ENCODE results near the gene NMRK1. TPM values are rescaled to one million over a fixed set of nuclear protein-coding genes. Genes with fewer than 3 reads are reported as not detected.
A peak's percentile ranks its signal among the peaks of the same experiment; 100 is the strongest.

Gene NMRK1
- total RNA-seq, 1 donor from 2014 or later: 10.3 TPM

- DNase-seq: no peak
These were observed 13.1 kb upstream of the NMRK1 start for GRCh38 chr9:75101004-75101588.

GRCh38 chr9:75096796-75097195 lies 8.8 kb upstream of the NMRK1 start:
- DNase-seq: no peak

DNA sequence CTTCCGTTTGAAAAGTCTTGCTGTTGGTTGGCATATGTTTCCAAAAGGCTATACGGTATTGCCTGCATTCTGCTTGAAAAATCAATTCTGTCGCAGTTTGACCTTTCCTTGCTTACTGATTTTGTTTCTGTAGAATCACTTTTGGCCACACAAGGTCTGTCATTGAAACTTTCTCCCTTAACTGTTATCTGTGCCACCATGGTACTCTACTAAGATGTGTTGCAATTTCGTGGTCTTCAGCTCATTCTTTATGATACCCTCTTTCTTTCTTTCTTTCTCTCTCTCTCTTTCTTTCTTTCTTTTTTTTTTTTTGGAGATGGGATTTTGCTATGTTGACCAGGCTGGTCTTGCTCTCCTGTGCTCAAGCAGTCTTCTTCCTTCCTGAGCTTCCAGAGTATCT lies 4.8 kb upstream of the NMRK1 start:
- no peak for DNase-seq

- DNase-seq: no peak
These were observed 2.6 kb upstream of the NMRK1 start for GRCh38 chr9:75090579-75090978.

GRCh38 chr9:75089373-75089766 lies 1.4 kb upstream of the NMRK1 start:
- no peak for DNase-seq

- DNase-seq: no peak
These were observed 854 bp upstream of the NMRK1 start for GRCh38 chr9:75088646-75089372.

DNA sequence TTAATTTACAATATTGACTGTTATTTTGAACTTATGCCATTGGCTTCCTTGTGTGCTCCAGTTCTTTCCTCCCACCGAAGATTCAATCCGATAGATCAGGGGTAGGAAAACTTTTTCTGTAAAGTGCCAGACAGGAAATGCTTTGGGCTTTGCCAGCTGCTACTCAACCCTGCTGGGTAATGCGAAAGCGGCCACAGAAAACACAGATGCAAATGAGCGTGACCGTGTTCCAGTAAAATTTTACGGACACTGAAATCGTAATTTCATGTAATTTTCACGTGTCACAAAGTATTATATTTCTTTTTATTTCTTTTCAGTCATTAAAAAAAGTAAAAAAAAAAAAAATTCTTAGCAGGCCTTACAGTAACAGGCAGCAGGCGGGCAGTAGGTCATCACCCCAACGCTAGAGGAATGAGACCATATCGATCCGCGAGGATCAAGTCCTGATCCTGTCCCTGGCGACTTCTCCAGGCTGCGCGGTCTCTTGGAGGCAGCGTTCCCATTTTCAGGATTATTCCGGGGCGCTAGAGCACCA lies 599 bp downstream of the NMRK1 start:
- DNase-seq: no peak

DNA sequence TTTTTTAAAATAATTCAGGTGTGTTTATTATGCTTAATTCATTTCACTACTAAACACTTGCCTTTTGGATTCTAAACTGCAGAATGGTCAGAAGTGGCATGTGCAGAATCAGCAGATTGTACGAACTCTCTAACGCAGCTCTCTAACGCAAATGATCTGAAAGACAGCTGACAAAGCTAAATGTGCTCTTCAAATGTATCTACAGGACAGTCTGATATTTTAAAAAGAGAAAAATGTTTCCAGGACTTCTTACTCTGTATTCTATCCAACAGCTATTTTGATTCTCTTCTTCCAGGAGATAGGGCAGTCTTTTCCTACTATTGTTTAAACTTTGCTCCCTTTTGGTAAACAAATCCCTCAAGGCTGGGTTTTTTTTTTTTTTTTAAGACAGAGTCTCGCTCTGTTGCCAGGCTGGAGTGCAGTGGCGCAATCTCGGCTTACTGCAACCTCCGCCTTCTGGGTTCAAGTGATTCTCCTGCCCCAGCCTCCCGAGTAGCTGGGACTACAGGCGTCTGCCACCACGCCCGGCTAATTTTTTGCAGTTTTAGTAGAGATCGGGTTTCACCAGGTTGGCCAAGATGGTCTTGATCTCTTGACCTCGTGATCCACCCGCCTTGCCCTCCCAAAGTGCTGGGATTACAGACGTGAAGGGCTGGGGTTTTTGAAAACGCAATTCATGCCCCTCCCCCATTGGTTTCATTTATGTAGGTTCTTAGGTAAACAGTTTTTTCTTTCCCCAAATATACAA lies 1.2 kb downstream of the NMRK1 start:
- DNase-seq: no peak

DNA sequence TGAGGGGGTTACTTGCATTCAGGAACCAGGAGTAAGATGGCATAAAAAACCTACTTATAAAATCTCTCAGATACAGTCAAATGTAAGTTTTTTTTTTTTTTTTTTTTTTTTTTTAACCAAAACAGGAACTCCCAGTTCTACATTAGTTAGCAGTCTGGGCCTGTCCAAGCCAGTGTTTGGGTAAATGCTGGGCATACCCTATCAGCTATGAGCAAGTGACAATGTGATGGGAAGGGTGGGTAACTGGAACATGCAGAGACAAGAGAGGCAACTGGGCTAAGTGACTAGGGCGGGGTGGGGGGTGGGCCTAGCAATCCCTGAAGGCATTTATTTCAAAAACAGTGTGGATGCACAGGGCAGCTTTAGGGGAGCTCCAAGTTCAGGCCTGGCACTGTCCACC lies 2.3 kb downstream of the NMRK1 start:
- DNase-seq: no peak

GRCh38 chr9:75084081-75084672 lies 3.8 kb downstream of the NMRK1 start:
- no peak for DNase-seq

- no peak for DNase-seq
These were observed 4.6 kb downstream of the NMRK1 start for GRCh38 chr9:75083188-75083970.

- no peak for DNase-seq
These were observed 6.3 kb downstream of the NMRK1 start for GRCh38 chr9:75081632-75082031.

DNA sequence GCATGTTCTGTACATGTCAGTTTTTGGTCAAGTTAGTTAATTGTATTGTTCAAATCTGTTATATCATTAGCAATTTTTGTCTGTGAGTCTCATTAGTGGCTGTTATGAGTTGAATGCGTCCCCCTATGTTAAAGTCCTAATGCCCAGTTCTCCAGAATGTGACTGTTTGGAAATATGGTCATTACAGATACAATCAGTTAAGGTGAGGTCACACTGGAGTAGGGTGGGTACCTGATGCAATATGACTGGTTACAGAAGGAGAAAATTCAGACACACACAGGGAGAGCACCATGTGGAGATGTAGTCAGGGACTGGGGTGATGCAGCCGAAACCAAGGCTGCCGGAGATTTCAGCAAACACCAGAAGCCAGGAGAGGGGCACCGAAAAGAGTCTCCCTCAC lies 15.1 kb downstream of the NMRK1 start:
- no peak for DNase-seq

GRCh38 chr9:75071530-75072122 lies 16.3 kb downstream of the NMRK1 start:
- no peak for DNase-seq

DNA sequence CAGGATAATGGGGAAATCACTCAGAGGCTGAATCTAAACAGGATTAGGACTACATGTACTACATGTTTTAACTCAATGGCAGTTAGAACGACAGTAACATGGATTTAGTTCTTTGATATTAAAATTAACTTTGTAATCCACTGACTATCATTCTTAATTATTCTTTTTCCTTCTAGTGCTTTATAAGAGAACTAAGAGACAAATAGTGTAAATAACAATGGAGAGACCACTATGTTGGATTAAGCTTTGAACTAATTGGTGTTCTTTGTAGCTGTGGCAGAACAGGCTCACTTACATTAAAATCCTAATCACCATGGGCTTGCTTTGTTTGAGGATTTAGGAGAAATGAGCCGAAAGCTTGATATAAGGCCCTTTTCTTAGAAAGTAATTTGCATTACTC lies 18.8 kb downstream of the NMRK1 start:
- no peak for DNase-seq

DNA sequence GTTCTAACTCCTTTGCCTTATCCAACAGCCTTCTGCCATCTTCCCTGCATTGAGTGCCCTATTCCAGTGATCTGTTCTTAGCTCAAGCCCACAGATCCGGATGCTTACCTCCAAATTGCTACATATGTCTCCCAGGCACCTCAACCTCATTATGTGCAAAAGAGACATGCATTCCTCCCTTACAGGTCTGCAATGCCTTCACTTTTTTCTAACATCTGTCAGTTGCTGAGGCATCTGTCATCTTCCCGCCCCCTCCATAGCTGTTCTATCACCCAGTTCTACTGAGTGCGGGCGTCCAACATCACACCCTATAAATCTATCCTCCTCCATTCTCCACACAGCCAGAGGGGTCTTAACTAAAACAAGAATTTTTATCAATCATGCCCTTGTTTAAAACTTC lies 20.1 kb downstream of the NMRK1 start:
- no peak for DNase-seq

GRCh38 chr9:75065510-75065909 lies 22.4 kb downstream of the NMRK1 start:
- DNase-seq: no peak

GRCh38 chr9:75064307-75065025 lies 23.5 kb downstream of the NMRK1 start:
- DNase-seq: peak; percentile 51

DNA sequence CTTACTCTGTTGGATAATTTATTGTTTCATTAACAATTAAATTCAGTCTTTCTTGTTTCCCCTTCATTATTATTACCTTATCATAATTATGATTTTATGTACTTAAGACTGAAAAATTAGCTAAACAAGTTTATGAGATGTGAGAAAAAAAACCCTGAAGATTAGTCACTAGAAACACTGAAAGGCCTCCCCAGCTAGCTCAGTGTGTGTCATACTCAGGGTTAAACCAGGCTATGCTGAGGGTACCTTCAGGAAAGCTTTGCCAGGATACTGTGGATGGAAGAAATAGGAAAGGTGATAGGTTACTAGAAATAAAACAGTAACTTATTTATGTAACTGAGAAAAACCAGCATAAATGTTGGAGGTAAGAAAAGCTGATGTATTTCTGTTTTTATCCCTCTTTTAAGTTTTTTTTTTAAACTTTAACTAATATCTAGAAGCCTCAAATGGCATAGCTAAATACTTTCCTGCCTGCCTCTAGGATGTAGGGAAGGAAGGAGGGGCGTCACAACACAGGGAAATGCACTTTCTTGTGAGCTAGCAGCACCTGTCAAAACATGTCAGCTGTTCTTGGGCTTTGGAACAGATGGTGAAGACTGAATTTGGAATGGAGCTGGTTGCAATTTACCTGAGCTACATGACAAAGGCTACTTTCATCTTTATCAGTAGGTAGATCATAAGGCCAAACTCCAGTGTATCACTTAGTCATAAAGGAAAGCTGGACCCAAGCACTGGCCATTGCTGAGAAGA lies 24.2 kb downstream of the NMRK1 start:
- DNase-seq: no peak

- DNase-seq: no peak
These were observed 26.8 kb downstream of the NMRK1 start for GRCh38 chr9:75061169-75061568.

Data from occipital lobe (tissue), 2 donors.